Transverse colon (tissue), 4 donors: ENCODE measurements around the gene TBC1D16.

Experiments
- CTCF ChIP-seq, 5 experiments: fragments of 200-600 bp in 3 of 5; fragments of 450-650 bp in 2 of 5; sonication (generic) in 3 of 5; IDR thresholded peaks; 1 replicate in 2 of 5; 2 replicates in 3 of 5; pipeline ENCODE4 v1.5.1; 2016 to 2017; ENCODE audit warnings: antibody characterized with exemption in 5 of 5, inconsistent platforms in 3 of 5, mild to moderate bottlenecking in 2 of 5, moderate library complexity in 1 of 5
- EP300 ChIP-seq: sonication (generic); formaldehyde crosslinking; IDR thresholded peaks from one replicate; pipeline ENCODE4 v1.6.1; 2017; ENCODE audit warnings: antibody characterized with exemption, low read depth
- POLR2AphosphoS5 ChIP-seq, 3 donors: sonication (generic); formaldehyde crosslinking; IDR thresholded peaks; one replicate each; pipeline ENCODE4 v1.6.1; 2016; ENCODE audit warnings: antibody characterized with exemption in 3 of 3

- TF ChIP-seq CTCF (IDR thresholded peaks at IDR 0.05) (no peak), EP300 (no peak), POLR2AphosphoS5 (IDR thresholded peaks at IDR 0.05) (no peak)
These were observed 105.4 kb downstream of the TBC1D16 start for GRCh38 chr17:79930062-79930876.
